Stimulated activated CD4-positive, alpha-beta T cell treated with anti-CD3 and anti-CD28 coated beads, Interleukin-15, amount 100 ng/mL, for 1 hour (primary cell): Measurements from ENCODE around the gene MTFR2.
"Not testable (repeated sequence)": the region's sequence is repeated elsewhere in the genome, so short reads cannot be mapped to it uniquely, and the experiment has no call there.

ENCODE experiments used
- DNase-seq, 2 donors: peaks; one replicate each; pipeline ENCODE4 v3.0.0-alpha.2; 2020; ENCODE audit warnings: low read depth in 1 of 2, low spot score in 1 of 2

Gene MTFR2

GRCh38 chr6:136236466-136237293 is 13.4 kb downstream of the MTFR2 start:
- DNase-seq: no peak

GRCh38 chr6:136235233-136235564 is 14.9 kb downstream of the MTFR2 start:
- no peak for DNase-seq

GRCh38 chr6:136232701-136233100 is 17.4 kb downstream of the MTFR2 start:
- no peak for DNase-seq

- no peak for DNase-seq
Measured at GRCh38 chr6:136230219-136230853, 19.8 kb downstream of the MTFR2 start.

- DNase-seq: no peak
Measured at GRCh38 chr6:136228814-136229213, 21.3 kb downstream of the MTFR2 start.

GRCh38 chr6:136226674-136227377 is 23.3 kb downstream of the MTFR2 start:
- no peak for DNase-seq

- DNase-seq: peak in 1 of 2 donors; percentile 16
Measured at GRCh38 chr6:136226027-136226673, 24.0 kb downstream of the MTFR2 start.

- no peak for DNase-seq
Measured at GRCh38 chr6:136225496-136225895, 24.6 kb downstream of the MTFR2 start.

- DNase-seq: not testable (repeated sequence)
Measured at GRCh38 chr6:136224974-136225373, 25.1 kb downstream of the MTFR2 start.

GRCh38 chr6:136216503-136217401 is 33.4 kb downstream of the MTFR2 start:
- no peak for DNase-seq

- no peak for DNase-seq
Measured at GRCh38 chr6:136213853-136214252, 36.3 kb downstream of the MTFR2 start.

GRCh38 chr6:136213012-136213539 is 37.0 kb downstream of the MTFR2 start:
- no peak for DNase-seq

- no peak for DNase-seq
Measured at GRCh38 chr6:136212608-136213007, 37.5 kb downstream of the MTFR2 start.

GRCh38 chr6:136210398-136211165 is 39.5 kb downstream of the MTFR2 start:
- no peak for DNase-seq

GRCh38 chr6:136209496-136209895 is 40.6 kb downstream of the MTFR2 start:
- DNase-seq: no peak

GRCh38 chr6:136208783-136209182 is 41.3 kb downstream of the MTFR2 start:
- no peak for DNase-seq

- no peak for DNase-seq
Measured at GRCh38 chr6:136201732-136202131, 48.4 kb downstream of the MTFR2 start.

- no peak for DNase-seq
Measured at GRCh38 chr6:136192902-136193301, 57.2 kb downstream of the MTFR2 start.

GRCh38 chr6:136191606-136192312 is 58.4 kb downstream of the MTFR2 start:
- DNase-seq: no peak
